IPS-18a (cell line): ENCODE measurements around the gene TPSAB1.
"Not testable (repeated sequence)": the region's sequence is repeated elsewhere in the genome, so short reads cannot be mapped to it uniquely, and the experiment has no call there.

Source experiments
- H3K27ac ChIP-seq: one replicate; pipeline ENCODE4 v1.5.1; 2013; ENCODE audit warnings: low read length
- H3K27me3 ChIP-seq: one replicate; pipeline ENCODE4 v1.6.1; 2013; ENCODE audit warnings: mild to moderate bottlenecking, low read length; ENCODE audit not compliant: control insufficient read depth, insufficient read depth
- H3K36me3 ChIP-seq: one replicate; pipeline ENCODE4 v1.6.1; 2013; ENCODE audit warnings: low read depth, low read length; ENCODE audit not compliant: control insufficient read depth
- H3K4me1 ChIP-seq: one replicate; pipeline ENCODE4 v1.6.1; 2013; ENCODE audit warnings: low read depth, low read length; ENCODE audit not compliant: control insufficient read depth
- H3K4me3 ChIP-seq: one replicate; pipeline ENCODE4 v1.5.1; 2013; ENCODE audit warnings: low read length
- H3K9ac ChIP-seq: one replicate; pipeline ENCODE4 v1.6.1; 2013; ENCODE audit warnings: mild to moderate bottlenecking, low read length, moderate library complexity
- H3K9me3 ChIP-seq: one replicate; pipeline ENCODE4 v1.6.1; 2013; ENCODE audit warnings: low read depth, low read length; ENCODE audit not compliant: control insufficient read depth

TPSAB1 gene

DNA sequence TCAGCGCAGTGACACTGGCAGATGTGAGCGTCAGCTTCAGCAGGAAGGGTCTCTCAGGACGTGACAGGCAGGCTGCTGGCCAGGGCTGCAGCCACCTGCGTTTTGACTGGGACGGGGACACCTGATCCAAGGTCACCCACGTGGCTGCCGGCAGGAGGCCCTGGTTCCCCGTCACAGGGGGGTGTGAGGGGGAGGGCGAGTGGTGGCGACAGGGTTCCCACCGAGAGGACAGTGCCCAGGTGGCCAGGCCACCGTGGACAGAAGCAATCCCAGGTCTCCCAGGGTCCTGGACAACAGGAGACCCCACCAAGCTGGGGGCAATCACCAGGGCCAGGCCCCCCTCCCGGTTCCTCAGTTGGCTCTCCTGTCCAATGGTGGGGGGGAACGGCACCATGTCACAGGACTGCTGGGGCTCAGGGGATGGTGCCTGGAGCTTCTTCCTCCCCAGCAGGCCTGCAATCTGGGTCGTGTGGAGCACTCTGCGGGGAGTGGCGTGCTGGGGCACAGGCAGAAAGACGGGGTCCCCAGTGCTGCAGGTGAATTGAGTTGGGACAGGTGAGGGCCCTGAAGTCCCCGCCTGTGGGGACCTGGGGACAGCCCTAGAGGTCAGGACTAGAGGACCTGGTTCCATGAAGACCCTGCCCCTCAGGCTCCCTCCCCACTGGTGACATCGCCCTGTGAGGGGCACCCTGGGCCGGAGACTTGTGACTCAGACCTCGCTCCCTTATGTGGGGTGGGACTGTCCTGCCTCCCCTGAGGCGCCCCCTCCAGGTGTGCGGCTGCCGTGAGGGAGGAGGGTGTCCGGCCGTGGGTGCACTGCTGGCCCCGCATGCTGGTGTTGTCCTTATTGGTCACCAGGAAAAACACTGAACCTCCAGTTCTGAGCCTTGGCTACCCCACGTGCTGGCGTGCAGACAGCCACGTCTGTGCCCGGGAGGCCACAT, 3.7 kb downstream of the TPSAB1 start:
- not testable (repeated sequence) for H3K27ac ChIP-seq, H3K9me3 ChIP-seq, H3K36me3 ChIP-seq, H3K9ac ChIP-seq, H3K4me1 ChIP-seq, H3K4me3 ChIP-seq
- H3K27me3 ChIP-seq: peaks cover 14% of the 10 kb centered on the region

DNA sequence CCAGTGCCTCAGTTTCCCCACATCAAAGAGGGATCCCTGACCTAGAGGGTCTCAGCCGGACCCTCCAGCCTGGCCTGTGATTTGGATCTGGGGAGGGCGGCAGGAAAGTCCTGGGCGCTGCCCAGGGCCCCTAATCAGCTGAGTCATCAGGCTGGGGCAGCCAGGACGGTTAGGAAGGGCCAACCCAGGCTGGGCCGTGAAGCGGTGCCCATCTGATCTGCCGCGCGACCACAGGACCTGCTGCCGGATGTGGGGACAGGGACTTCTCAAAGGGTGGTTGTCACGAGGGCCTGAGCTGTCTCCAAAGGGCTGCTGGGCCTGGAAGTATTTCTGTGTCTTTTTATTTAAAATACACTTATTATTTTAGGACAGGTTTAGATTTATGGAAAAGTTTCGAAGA, 4.4 kb downstream of the TPSAB1 start:
- Histone ChIP-seq H3K9ac (no peak overlapping the region), H3K36me3 (no peaks in the 10 kb centered on the region), H3K4me3 (no peak overlapping the region), H3K27ac (no peak overlapping the region), H3K27me3 (peaks cover 14% of the 10 kb centered on the region), H3K4me1 (no peaks in the 10 kb centered on the region), H3K9me3 (no peaks in the 10 kb centered on the region)

DNA sequence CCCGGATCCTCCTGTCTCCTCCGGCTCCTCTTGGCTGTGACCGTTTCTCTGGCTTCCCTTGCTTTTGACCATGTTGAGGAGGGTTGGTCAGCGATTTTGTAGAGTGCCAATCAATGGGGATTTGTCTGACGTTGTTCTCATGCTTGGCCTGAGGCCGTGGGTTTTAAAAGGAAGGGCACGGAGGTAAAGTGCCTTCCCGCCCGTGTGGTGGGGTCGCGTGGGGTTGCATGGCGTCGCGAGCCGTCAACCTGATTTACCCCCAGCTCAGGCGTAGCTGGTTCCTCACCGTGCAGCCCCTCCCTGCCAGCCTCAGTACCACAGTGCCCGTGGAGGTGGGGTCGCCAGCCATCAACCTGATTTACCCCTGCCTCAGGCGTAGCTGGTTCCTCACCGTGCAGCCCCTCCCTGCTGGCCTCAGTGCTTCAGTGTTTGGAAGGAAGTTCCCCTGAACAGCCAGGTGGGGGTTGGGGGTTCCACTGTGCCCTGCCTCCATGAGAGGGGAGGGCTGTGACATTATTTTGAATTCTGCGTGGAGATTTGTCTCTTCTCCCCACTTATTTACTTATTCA, 5.0 kb downstream of the TPSAB1 start:
- Histone ChIP-seq H3K36me3 (no peaks in the 10 kb centered on the region), H3K27me3 (peaks cover 14% of the 10 kb centered on the region), H3K4me3 (no peak overlapping the region), H3K4me1 (no peaks in the 10 kb centered on the region), H3K27ac (no peak overlapping the region), H3K9me3 (no peaks in the 10 kb centered on the region), H3K9ac (no peak overlapping the region)

DNA sequence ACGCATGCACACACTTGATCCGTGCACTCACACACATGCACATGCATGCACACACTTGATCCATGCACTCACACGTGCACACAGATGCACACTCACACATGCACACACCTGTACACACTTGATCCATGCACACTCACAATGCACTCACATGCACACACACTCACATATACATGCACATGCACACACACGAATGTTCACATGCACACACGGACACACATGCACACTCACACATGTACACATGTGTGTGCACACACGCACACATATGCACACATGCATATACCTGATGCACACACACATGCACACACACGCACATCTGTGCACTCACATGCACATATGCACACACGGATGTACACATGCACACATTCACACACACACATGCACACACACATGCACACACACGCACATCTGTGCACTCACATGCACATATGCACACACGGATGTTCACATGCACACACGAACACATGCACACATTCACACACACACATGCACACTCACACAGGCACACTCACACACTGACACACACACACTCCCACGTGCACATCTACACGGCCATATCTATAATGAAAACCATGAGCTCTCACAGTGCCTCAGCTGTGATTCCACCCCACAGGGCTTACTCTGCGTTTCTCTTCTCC, 7.5 kb downstream of the TPSAB1 start:
- H3K4me3 ChIP-seq, H3K27ac ChIP-seq, H3K4me1 ChIP-seq, H3K9ac ChIP-seq, H3K9me3 ChIP-seq, H3K36me3 ChIP-seq: not testable (repeated sequence)
- H3K27me3 ChIP-seq: peaks cover 14% of the 10 kb centered on the region

DNA sequence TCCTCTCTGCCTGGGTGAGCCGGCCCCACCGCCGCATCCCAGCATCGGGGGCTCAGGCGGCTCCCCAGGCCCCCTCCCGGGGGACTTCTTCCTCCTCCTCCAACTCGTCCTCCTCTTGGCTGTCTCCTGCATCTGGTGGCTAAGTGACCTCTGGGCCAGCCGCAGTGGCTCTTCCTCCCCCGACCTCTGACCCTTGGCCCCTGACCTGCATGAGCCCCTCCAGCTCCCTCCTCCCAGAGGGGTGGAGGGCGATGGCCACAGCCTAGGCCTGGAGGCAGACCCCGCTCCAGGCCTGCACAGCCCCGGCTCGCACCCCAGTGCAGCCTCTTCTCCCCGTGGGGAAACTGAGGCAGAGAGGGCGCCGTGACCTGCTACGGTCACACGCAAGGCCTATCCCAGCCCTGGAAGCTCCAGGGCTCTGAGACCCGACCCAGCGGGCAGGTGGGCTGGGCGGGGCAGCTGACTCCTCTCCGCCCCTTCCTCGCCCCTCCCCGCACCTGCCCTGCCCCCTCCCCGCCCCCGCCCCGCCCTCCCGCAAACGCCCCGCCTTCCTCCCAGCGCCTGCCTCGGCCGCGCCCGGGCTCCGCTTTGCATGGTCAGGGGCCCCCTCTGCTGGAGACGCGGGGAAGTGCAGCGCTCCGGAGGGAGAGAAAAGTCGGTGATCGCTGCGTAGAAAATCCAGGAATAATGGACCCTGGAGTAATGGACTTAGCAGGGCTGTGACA, 8.7 kb downstream of the TPSAB1 start:
- H3K9me3 ChIP-seq, H3K9ac ChIP-seq, H3K36me3 ChIP-seq, H3K4me1 ChIP-seq, H3K4me3 ChIP-seq, H3K27ac ChIP-seq: not testable (repeated sequence)
- H3K27me3 ChIP-seq: peaks cover 14% of the 10 kb centered on the region

DNA sequence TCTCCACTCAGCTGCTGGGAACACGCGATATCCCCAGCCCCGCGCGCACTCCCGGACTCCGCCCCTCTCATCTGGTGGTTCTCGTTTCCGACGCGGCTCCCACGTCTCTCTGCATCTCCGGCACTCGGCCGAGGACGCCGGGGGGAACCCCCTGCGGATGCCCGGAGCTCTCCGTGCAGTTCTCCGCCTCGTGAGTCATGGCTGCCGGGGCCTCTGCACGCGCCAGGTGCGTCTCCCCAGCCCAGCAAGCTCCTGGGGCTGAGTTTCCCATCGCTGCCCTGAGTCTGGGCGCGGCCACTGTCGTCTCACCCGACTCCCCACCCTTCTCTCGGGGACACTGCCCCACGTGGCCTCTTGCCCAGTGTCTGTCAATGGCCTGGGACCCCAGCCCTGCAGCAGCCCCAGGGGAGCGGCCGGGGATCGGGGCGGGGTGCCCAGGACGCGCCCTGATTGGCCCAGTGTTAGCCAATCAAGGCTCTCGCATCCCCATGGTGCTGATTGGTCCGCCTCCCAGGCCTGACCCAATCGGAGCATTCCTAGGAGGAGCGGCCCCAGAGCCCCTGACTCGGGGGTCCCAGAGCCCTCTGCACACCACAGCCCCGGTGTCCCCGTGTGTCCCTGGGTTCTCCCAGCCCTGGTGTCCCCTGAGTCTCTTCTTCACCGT, 13.3 kb downstream of the TPSAB1 start:
- not testable (repeated sequence) for H3K4me3 ChIP-seq, H3K9me3 ChIP-seq, H3K27ac ChIP-seq, H3K36me3 ChIP-seq, H3K27me3 ChIP-seq, H3K4me1 ChIP-seq, H3K9ac ChIP-seq

DNA sequence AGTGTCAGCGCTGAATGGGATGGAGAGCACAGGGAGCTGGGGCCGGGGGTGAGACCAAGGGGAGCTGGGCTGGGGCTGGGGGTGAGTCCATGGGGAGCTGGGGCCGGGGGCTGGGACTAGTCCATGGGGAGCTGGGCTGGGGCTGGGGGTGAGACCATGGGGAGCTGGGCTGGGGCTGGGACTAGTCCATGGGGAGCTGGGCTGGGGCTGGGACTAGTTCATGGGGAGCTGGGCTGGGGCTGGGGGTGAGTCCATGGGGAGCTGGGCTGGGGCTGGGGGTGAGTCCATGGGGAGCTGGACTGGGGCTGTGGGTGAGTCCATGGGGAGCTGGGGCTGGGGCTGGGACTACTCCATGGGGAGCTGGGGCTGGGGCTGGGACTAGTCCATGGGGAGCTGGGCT, 14.3 kb downstream of the TPSAB1 start:
- not testable (repeated sequence) for H3K36me3 ChIP-seq, H3K9me3 ChIP-seq, H3K9ac ChIP-seq, H3K27ac ChIP-seq, H3K4me3 ChIP-seq, H3K4me1 ChIP-seq
- peaks cover 16% of the 10 kb centered on the region for H3K27me3 ChIP-seq

DNA sequence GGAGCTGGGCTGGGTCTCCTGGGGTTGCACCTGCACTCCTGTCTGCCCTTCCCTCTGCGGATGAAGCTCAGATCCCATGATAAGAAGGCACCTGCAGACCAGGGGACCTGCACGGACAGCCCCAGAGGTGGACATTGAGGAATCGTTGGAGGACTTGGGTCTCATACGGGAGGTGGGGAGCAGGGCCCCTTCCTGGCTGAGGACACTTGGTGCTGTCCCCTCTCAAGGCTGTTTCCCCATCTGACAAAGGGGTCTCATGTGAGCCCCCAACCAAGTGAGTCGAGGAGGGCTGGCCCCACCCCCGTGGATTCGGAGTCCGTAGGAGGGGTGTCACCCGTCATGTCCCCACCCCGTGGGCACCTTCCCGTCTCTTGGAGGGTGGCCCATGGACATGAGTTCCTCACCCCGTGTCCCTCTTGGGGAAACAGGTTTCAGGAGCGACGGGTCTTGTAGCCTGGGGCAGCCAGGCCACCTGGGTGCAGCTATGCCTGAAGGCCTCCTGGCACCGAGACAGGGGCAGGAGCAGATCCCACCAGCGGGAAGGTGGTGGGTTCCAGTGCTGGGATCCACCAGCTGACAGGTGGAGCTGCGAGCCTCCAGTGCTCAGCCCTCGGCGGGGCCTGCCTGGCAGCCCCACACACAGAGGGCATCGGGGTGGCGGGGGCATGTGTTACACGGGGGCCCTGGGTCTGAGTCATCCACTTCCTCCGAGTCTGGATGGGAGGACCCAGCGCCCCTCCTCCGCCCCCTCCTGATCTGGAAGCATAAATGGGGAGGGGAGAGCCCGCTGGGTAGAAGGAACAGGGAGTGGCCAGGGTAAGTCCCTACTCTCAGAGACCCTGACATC, 15.0 kb downstream of the TPSAB1 start, which contains the start of gene TPSD1:
TSS of gene TPSD1 (plus strand) at position 794 of the 847 bp plus-strand sequence. CDS start 212 bp downstream, outside the sequence.
- H3K9ac ChIP-seq, H3K9me3 ChIP-seq: not testable (repeated sequence)
- H3K27me3 ChIP-seq: peaks cover 22% of the 10 kb centered on the region

DNA sequence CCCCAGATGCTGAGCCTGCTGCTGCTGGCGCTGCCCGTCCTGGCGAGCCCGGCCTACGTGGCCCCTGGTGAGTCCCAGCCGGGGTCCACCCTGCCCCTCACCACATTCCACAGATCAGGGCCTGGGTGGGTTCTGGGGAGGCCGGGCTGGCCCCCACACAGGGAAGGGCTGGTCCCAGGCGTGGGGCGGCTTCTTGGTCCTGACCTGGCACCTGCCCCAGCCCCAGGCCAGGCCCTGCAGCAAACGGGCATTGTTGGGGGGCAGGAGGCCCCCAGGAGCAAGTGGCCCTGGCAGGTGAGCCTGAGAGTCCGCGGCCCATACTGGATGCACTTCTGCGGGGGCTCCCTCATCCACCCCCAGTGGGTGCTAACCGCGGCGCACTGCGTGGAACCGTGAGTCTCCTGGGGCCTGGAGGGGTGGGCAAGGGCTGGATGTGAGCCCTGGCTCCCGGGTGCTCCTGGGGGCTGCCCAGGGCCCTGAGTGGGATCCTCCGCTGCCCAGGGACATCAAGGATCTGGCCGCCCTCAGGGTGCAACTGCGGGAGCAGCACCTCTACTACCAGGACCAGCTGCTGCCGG, 15.9 kb downstream of the TPSAB1 start:
- H3K27me3 ChIP-seq: peaks cover 31% of the 10 kb centered on the region
- not testable (repeated sequence) for H3K9ac ChIP-seq, H3K9me3 ChIP-seq, H3K36me3 ChIP-seq, H3K27ac ChIP-seq, H3K4me1 ChIP-seq, H3K4me3 ChIP-seq

More for the DNA sequence above, 15.0 kb downstream of the TPSAB1 start, which contains the start of gene TPSD1:
- H3K4me3 ChIP-seq, H3K27ac ChIP-seq, H3K4me1 ChIP-seq, H3K36me3 ChIP-seq: not testable (repeated sequence)

DNA sequence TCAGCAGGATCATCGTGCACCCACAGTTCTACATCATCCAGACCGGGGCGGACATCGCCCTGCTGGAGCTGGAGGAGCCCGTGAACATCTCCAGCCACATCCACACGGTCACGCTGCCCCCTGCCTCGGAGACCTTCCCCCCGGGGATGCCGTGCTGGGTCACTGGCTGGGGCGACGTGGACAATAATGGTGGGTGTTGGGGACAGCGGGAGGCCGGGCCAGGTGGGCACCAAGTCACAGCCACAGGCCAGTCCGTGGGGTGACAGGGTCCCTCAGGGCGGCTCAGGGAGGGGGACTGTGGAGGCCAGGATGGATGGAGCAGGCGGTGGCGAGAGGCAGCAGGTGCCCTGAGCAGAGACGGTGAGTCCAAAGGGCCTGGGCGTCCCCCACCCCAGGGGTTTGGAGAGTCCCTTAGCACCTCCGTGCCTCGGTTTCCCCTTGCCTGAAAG, 16.4 kb downstream of the TPSAB1 start:
- Histone ChIP-seq H3K36me3 (no peaks in the 10 kb centered on the region), H3K9me3 (no peaks in the 10 kb centered on the region), H3K9ac (no peak overlapping the region), H3K4me1 (no peaks in the 10 kb centered on the region), H3K27me3 (peaks cover 36% of the 10 kb centered on the region), H3K4me3 (no peak overlapping the region), H3K27ac (no peak overlapping the region)
